K562 (cell line): ENCODE measurements around the gene COA3. TPM values are rescaled to one million over a fixed set of nuclear protein-coding genes. Genes with fewer than 3 reads are reported as not detected.

Source experiments
- CHAMP1 ChIP-seq: fragments of 450-650 bp; IDR thresholded peaks from 2 replicates; pipeline ENCODE4 v1.6.1; 2016; ENCODE audit warnings: mild to moderate bottlenecking
- GABPA ChIP-seq: fragments of 200-800 bp; sonication (Bioruptor generic); conservative IDR thresholded peaks from 2 replicates; pipeline ENCODE4 v1.6.1; 2016; ENCODE audit warnings: low read depth, missing genetic modification characterization, missing compliant biosample characterization
- HIVEP1 ChIP-seq: fragments of 250-450 bp; sonication (Bioruptor Pico); IDR thresholded peaks from 2 replicates; pipeline ENCODE4 v1.4.0; 2020; ENCODE audit warnings: mild to moderate bottlenecking
- NFRKB ChIP-seq: fragments of 450-650 bp; IDR thresholded peaks from 2 replicates; pipeline ENCODE4 v1.6.1; 2016; ENCODE audit warnings: low read depth
- OTX1 ChIP-seq: fragments of 450-650 bp; formaldehyde crosslinking; IDR thresholded peaks from 2 replicates; pipeline ENCODE4 v1.4.0; 2022; ENCODE audit warnings: mild to moderate bottlenecking
- PML ChIP-seq: IDR thresholded peaks from 2 replicates; pipeline ENCODE4 v1.6.1; 2012; ENCODE audit warnings: low read length, inconsistent platforms
- PTRF ChIP-seq: fragments of 450-650 bp; IDR thresholded peaks from 2 replicates; pipeline ENCODE4 v1.6.1; 2016; ENCODE audit warnings: mild to moderate bottlenecking, missing genetic modification characterization, missing compliant biosample characterization
- RREB1 ChIP-seq: fragments of 250-450 bp; sonication (Bioruptor Pico); IDR thresholded peaks from 2 replicates; pipeline ENCODE4 v1.4.0; 2020
- SAFB ChIP-seq: fragments of 200-400 bp; formaldehyde crosslinking; IDR thresholded peaks from 2 replicates; pipeline ENCODE4 v1.6.1; 2017; ENCODE audit warnings: low read depth, low read length, borderline replicate concordance
- polyA plus RNA-seq, 8 experiments: library from polyadenylated mRNA; depleted of rRNA in 4 of 8; stranded (reverse) in 5 of 8; unstranded in 3 of 8; fragments of >200 nt; fragmentation: Nextera tagmentation in 2 of 8; fragmentation: Illumina TruSeq in 1 of 8; extraction: Ambion mirVana in 2 of 8; extraction: Trizol in 1 of 8; gene quantifications; 2 replicates each; pipeline versions ENCODE4 v1.2.1 to v1.2.3, GENCODE V29; 2011 to 2014; ENCODE audit warnings: inconsistent platforms in 1 of 8, missing spikeins in 1 of 8
- total RNA-seq, 7 experiments: library from RNA; depleted of rRNA in 6 of 7; stranded (reverse); fragments of >200 nt in 6 of 7; fragmentation: Illumina TruSeq in 2 of 7; extraction: Trizol in 2 of 7; gene quantifications; 2 replicates each; pipeline versions ENCODE4 v1.2.1 to v1.2.3, GENCODE V29; 2011 to 2021; ENCODE audit warnings: low replicate concordance in 1 of 7

Gene COA3
- total and polyA plus RNA-seq, 9 of the 15 experiments (the other 6 are each of a cell fraction or from before 2014, with no cell fraction given) = 49.6 to 153 (median 61.4) TPM

- TF ChIP-seq RREB1 (0 out of 2 replicates have a peak, but pooled peaks have one; percentile 59), SAFB (no peak), OTX1 (peak; percentile 42; the same call in 1 of the 2 replicates), NFRKB (peak; percentile 50; the same call in 1 of the 2 replicates), GABPA (tag) (peak; percentile 99), PML (peak; percentile 85), PTRF (tag) (no peak), HIVEP1 (CRISPR knock-in tag) (0 out of 2 replicates have a peak, but pooled peaks have one; percentile 13), CHAMP1 (0 out of 2 replicates have a peak, but pooled peaks have one; percentile 19)
Measured at GRCh38 chr17:42773290-42774035, 25.0 kb downstream of the COA3 start, which contains the start of gene VPS25 (continued).
